OCI-LY3 (cell line): Measurements from ENCODE around the gene PSMC3.

Experiments
- EZH2phosphoT487 ChIP-seq: fragments of 200-600 bp; shearing (Covaris generic); IDR thresholded peaks from 2 replicates; pipeline ENCODE4 v1.6.1; 2018; ENCODE audit warnings: antibody characterized with exemption, mixed run types, low read depth
- TF ChIP-seq, protein P1 (sequence below): fragments of 200-600, 300-600 bp; sonication (generic); IDR thresholded peaks from 2 replicates; pipeline ENCODE4 v1.5.1; 2014; ENCODE audit warnings: antibody characterized with exemption, low read length, low read depth

DNA sequence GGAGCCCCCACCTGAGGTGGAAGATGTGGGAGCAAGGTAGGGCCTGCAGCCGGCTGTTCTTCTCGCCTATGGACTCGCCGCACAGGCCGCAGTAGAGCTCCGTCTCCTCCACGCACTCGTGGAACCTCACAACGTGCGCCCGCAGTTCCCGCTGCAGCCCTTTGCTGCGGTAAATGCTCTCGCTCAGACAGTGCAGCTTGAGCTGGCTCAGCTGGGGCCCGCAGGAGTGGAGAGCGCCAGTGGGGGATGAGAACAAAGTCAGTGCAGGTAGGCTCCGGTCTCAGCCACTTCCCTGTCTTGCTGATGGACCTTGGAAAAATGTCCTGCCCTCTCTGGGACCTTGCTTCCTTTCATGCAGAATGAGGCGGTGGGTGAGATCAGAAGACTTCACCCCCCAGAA lies 12.5 kb upstream of the PSMC3 start:
- TF ChIP-seq, protein P1, sequence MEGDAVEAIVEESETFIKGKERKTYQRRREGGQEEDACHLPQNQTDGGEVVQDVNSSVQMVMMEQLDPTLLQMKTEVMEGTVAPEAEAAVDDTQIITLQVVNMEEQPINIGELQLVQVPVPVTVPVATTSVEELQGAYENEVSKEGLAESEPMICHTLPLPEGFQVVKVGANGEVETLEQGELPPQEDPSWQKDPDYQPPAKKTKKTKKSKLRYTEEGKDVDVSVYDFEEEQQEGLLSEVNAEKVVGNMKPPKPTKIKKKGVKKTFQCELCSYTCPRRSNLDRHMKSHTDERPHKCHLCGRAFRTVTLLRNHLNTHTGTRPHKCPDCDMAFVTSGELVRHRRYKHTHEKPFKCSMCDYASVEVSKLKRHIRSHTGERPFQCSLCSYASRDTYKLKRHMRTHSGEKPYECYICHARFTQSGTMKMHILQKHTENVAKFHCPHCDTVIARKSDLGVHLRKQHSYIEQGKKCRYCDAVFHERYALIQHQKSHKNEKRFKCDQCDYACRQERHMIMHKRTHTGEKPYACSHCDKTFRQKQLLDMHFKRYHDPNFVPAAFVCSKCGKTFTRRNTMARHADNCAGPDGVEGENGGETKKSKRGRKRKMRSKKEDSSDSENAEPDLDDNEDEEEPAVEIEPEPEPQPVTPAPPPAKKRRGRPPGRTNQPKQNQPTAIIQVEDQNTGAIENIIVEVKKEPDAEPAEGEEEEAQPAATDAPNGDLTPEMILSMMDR, result no peak
- TF ChIP-seq EZH2phosphoT487, result no peak
